ENCODE measurements around the gene MORN1. TPM values are rescaled to one million over a fixed set of nuclear protein-coding genes. Genes with fewer than 3 reads are reported as not detected.

The MORN1 gene
- total RNA-seq, 1 experiment from 2014 or later = 12.7 TPM

DNA sequence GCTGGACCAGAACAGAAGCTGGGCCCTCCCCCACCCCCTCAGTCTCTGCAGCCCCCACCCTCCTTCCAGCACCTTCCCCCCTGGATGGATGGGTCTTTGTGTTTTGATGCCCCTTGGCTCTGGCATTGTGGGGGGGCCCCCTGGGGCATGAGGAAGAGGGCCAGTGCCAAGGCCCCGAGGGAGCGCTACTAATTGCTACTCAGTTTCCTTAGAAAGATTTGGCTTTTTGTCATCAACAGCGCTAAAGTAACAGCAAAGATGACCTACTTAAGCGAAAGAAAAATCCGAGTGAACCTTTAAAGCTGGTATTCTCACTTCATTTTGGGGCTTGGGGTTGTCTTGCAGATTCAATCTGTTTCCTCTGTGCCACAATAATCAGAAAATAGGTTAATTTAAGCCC is 99.8 kb downstream of the MORN1 start:
- H3K4me3 ChIP-seq (ENCODE audit: insufficient read depth, low read depth, low read length) = no peak overlapping the region
- H3K36me3 ChIP-seq (replicated peaks; ENCODE audit: control insufficient read depth, insufficient read depth, low read length) = no peaks in the 10 kb centered on the region
- no peak for DNase-seq
- no peaks in the 10 kb centered on the region for H3K27me3 ChIP-seq (ENCODE audit: control insufficient read depth, insufficient read depth, low read length)

DNA sequence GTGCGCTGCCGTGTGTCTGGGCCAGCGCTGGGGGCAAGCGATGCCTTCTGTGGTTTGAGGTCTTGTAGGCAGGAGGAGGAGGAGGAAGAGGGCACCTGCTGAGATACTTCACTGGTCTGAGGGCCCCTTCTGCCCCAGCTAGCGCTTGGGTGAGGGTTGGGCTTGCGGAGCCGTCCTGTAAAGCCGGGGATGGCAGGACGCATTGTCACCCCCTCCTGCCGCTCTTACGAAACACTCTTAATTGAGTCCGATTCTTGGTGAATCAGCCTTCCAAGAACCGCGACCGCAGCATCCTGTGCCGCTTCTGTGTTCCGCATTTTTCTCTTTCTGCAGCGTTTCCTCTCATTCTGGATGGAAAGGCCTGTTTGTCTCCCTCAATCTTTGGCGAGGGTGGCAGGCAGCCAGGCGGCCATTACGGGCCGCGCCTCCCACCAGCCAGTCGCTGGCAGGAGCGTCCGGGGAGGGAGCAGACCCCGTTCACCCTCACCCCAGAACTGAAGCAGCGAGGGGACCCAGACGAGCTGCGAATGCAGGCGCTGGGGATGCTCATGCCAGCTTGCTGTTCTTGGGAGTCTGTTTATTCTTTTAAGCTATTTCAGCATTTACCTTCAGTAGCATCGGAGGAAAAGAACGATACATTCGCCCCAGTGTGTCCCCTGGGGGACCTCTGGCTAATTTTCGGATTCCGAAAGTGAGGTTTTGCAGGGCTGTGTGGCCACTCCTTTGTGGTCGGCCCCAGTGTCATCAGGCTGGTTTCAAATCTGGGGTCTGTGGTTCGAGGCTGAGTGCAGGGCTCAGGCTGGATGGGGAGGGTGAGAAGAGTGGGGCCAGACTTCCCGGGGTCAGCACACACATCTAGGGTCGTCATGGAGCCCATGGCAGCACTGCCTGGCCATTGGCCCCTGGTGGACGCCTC is 100.5 kb downstream of the MORN1 start:
- no peaks in the 10 kb centered on the region for H3K36me3 ChIP-seq (replicated peaks; ENCODE audit: control insufficient read depth, insufficient read depth, low read length)
- no peak for DNase-seq
- no peaks in the 10 kb centered on the region for H3K27me3 ChIP-seq (ENCODE audit: control insufficient read depth, insufficient read depth, low read length)
- H3K4me3 ChIP-seq (ENCODE audit: insufficient read depth, low read depth, low read length) = no peak overlapping the region

DNA sequence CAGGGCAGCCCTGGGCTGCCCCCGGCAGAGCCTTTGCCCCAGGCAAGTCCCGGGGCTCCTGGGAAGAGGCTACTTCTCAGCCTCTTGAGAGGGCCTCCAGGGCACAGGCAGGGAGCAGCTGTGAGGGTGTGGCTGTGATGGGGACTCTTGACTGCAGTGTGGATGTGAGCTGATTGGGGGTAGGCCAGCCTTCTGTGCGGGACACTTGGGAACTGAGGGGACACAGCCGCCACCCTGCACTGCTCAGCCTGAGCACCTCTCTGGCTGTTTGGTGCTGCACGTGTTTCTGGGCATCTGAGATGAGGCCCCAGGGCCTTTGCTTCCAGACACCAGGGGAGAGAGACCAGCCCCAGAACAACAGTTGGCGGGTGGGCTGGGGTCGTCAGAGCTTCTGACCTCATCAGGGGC is 101.2 kb downstream of the MORN1 start:
- Histone ChIP-seq H3K27me3 (ENCODE audit: control insufficient read depth, insufficient read depth, low read length) (no peaks in the 10 kb centered on the region), H3K36me3 (replicated peaks; ENCODE audit: control insufficient read depth, insufficient read depth, low read length) (no peaks in the 10 kb centered on the region), H3K4me3 (ENCODE audit: insufficient read depth, low read depth, low read length) (no peak overlapping the region)
- no peak for DNase-seq

DNA sequence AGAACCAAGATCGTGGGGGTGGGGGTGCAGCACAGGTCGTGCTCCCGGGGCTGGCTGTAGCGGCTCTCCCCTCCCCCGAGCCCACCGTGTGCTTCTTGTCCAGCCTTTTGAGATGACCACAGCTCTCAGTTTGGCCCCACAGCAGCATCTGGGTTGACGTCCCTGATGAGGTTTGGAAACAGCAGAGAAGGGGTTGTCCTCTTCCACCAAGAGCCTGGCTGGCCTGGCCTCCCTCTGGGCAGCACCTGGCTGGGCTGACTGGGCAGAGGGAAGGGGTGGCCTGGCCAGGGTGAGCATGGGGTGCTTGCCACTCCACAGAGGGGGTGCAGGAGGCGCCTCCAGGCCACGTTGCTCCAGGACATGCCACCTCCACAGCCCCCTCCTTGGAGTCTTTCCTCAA is 101.7 kb downstream of the MORN1 start:
- DNase-seq = no peak
- Histone ChIP-seq H3K4me3 (ENCODE audit: insufficient read depth, low read depth, low read length) (no peak overlapping the region), H3K36me3 (replicated peaks; ENCODE audit: control insufficient read depth, insufficient read depth, low read length) (no peaks in the 10 kb centered on the region), H3K27me3 (ENCODE audit: control insufficient read depth, insufficient read depth, low read length) (no peaks in the 10 kb centered on the region)

DNA sequence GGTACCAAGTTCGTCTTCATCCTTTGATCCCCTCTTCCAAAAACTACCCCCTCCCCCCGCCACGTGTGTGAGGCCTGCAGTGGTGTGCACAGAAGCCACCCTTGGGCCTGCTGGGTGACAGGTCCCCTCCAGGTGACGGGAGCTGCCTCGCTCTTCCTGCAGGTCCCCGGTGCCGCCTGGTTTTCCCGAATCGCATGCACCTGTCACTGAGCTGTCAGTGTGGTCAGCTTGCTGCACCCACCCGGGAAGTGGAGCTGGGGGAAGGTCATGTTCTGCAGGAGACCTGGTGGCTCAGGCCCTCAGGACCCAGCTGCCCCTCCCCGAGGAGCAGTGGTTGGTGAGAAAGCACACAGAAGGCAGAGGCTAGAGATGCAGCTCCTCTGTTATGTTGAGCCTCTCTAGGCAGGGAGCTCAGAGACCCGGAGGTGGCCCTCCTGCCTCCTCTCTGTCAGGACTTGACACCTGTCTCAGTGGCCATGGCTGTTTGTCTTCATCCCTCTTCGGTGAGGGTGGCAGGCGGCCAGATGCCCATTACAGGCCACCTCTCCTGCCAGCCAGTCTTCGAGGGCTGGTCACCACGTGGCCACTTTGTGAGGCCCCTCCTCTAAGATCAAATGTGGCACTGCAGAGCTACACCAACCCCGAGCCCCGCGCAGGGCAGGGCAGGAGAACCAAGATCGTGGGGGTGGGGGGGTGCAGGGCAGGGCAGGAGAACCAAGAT is 102.4 kb downstream of the MORN1 start:
- DNase-seq = no peak
- no peaks in the 10 kb centered on the region for H3K36me3 ChIP-seq (replicated peaks; ENCODE audit: control insufficient read depth, insufficient read depth, low read length)
- no peaks in the 10 kb centered on the region for H3K27me3 ChIP-seq (ENCODE audit: control insufficient read depth, insufficient read depth, low read length)
- H3K4me3 ChIP-seq (ENCODE audit: insufficient read depth, low read depth, low read length) = no peak overlapping the region

DNA sequence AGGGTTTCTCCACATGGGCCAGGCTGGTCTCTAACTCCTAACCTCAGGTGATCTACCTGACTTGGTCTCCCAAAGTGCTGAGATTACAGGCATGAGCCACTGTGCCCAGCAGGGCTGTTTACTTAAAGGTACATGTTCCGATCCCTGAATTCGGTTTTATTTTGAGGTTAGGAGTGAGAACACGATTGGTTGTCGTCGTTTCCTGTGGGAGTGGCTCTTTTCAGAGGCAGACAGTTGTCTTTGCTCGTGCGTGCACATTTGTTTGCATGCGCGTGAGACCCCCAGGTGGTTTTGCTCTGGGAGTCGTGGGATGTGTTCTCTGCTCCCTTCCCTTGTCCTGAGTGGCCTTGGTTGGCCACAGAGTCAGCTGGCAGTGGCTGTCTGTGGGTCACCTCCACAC is 103.0 kb downstream of the MORN1 start:
- H3K27me3 ChIP-seq (ENCODE audit: control insufficient read depth, insufficient read depth, low read length) = no peaks in the 10 kb centered on the region
- H3K4me3 ChIP-seq (ENCODE audit: insufficient read depth, low read depth, low read length) = no peak overlapping the region
- H3K36me3 ChIP-seq (replicated peaks; ENCODE audit: control insufficient read depth, insufficient read depth, low read length) = no peaks in the 10 kb centered on the region
- DNase-seq = no peak

DNA sequence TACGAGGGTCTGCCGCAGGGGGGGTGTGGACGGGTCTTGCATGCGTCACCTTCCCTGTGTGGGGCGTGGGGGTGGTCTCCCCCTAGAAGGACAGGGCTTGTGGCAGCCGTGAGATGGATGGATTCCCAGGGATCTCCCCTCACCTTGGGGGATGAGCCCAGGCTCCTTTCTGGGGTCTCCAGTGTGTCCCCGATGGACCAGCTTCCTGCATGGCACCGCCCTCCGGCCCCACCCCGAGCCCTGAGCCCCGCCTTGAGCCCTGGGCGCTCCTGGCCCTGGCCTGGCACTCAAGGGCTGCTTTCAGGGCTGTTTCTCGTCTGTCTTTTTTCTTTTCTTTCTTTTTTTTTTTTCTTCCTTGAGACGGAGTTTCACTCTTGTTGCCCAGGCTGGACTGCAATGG is 103.7 kb downstream of the MORN1 start:
- Histone ChIP-seq H3K36me3 (replicated peaks; ENCODE audit: control insufficient read depth, insufficient read depth, low read length) (no peaks in the 10 kb centered on the region), H3K27me3 (ENCODE audit: control insufficient read depth, insufficient read depth, low read length) (no peaks in the 10 kb centered on the region), H3K4me3 (ENCODE audit: insufficient read depth, low read depth, low read length) (no peak overlapping the region)
- no peak for DNase-seq

DNA sequence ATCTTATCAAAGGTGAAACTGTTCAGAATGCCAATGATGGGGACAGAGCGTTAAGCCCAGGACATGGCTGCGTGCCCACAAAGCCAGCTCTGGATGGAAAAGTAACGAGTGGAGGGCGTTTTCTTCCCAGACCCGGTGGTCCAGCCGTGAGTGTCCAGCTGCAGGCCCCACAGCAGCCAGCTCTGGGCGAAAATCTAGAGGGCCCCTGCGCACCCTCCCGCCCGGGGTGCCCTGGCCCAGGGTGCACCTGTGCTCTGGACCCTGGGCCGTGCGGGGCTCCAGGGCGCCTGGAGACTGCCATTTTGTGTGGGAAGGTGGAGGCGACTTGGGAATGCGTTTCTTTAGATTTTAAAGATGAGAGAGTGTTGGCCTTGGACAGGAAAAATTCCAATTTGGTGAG is 104.4 kb downstream of the MORN1 start:
- Histone ChIP-seq H3K27me3 (ENCODE audit: control insufficient read depth, insufficient read depth, low read length) (no peaks in the 10 kb centered on the region), H3K4me3 (ENCODE audit: insufficient read depth, low read depth, low read length) (no peak overlapping the region), H3K36me3 (replicated peaks; ENCODE audit: control insufficient read depth, insufficient read depth, low read length) (no peaks in the 10 kb centered on the region)
- DNase-seq = no peak

DNA sequence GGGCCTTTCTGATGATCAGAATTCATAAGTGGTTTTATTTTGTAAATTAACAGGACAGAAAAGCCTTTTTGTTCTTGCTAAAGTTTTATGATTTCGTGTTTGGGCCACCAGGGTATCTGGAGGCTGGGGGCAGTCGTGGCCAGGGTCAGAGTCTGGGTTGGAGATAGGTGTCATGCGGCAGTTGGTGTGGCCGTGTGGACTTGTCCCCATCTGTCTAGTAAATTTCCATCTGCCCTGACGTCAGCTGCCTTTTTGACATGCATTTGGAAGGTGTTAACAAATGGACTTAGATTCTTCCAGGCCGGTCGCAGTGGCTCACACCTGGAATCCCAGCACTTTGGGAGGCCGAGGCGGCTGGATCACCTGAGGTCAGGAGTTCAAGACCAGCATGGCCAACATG is 106.4 kb downstream of the MORN1 start:
- DNase-seq = no peak
- Histone ChIP-seq H3K36me3 (replicated peaks; ENCODE audit: control insufficient read depth, insufficient read depth, low read length) (no peaks in the 10 kb centered on the region), H3K4me3 (ENCODE audit: insufficient read depth, low read depth, low read length) (no peak overlapping the region), H3K27me3 (ENCODE audit: control insufficient read depth, insufficient read depth, low read length) (no peaks in the 10 kb centered on the region)

DNA sequence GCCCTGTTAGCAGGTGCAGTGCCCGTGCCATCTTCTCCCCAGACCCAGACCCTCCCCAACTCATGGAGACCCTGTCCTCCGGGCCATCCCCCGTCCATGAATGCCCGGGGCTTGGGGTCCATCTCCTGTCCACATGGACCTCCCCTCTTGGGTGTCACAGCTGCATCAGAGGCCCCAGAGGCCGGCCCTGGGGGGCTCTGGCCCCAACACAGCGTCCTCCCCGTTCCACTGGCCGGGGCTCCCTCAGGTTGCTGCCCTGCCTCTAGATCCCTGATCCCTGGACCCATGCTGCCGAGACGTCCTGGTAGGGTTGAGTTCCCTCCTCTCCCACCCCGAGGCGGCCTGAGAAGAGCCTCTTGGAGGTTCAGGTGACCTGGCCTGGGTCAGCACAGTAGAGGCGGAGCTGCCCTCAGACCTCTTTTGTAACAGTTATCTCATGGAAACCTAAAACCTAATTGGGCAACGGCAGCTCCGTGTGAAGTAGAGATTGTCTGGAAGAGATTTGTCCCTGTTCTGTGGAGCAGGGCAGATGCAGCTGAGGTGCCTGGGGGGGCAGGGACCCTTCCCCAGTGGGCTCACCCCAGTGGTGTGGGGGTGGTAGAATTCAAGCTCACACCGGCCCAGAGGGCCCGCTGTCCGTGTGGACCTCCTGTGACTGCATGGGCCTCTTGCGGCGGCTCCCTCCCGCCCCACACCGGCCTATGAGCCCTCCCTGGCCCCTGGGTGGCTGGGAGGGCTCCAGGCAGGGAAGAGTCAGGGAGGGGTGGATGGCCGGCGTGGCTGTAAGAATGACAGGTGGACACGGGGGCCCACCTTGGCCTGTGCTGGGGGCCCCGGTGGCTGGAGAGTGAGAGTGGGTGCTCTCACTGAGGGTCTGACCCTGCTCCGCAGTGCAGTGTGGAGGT is 107.1 kb downstream of the MORN1 start:
- Histone ChIP-seq H3K4me3 (ENCODE audit: insufficient read depth, low read depth, low read length) (no peak overlapping the region), H3K36me3 (replicated peaks; ENCODE audit: control insufficient read depth, insufficient read depth, low read length) (no peaks in the 10 kb centered on the region), H3K27me3 (ENCODE audit: control insufficient read depth, insufficient read depth, low read length) (no peaks in the 10 kb centered on the region)
- DNase-seq = no peak

DNA sequence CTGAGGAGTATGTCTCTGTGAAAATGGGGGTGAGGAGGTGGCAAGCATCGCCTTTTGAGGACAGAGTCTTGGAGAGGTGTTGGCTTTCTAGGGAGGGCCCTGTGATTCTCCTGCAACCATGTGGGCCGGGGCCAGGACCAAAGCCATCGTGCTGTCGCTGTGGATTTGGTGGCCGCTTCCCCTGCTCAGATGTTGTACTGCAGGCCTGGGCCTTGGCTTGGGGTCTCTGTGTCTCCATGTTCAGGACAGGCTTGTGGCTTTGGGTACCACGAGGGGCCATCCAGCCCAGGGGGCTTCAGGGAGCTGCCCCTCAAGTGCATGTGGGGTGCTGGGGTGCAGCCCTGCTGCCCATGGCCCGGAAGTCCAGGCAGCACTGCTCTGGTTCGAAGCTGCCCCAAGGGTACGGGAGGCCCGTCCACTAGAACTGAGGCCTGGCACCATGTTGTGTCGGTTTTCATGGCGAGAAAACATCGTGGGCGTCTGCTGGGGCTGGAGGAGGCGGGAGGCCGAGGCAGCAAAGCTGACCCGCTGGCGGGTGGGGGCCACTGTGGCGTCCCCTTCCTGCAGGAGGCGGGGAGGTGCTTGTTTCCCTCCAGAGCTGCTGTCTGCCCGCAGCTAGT is 107.9 kb downstream of the MORN1 start:
- Histone ChIP-seq H3K4me3 (ENCODE audit: insufficient read depth, low read depth, low read length) (no peak overlapping the region), H3K36me3 (replicated peaks; ENCODE audit: control insufficient read depth, insufficient read depth, low read length) (no peaks in the 10 kb centered on the region), H3K27me3 (ENCODE audit: control insufficient read depth, insufficient read depth, low read length) (no peaks in the 10 kb centered on the region)
- no peak for DNase-seq

DNA sequence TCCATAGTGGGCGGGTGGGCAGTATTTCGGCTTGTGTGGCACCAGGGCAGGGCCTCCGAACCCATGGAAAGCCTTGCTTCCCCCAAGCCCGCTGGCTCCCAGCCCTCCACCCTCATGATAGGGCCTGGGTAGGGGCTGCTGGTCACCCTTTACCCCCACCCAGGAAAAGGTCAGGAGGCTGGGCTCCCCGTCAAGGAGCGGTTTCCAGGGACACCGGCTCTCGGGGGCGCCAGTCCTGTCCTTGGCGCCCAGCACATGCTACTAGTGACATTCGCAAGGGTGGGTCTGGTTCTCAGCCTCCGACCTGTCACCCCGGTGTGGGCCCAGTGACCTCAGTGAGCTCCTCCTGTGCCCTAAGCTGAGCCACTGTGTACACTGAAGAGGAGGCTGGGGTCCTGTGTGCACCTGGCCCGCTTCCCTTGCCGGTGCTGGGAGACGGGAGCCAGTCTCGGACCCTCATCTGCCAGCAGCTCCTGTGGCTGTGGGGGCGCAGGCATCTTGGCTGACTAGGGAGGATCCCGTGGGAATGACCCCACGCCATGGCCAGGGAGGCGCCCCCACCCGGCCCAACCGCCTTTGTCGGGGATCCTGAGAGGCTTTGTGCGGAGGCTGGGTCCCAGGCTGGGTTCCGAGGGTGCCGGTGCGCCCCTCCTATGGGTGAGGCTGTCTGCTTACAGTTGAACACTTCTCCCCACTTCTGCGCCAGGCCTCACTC is 108.6 kb downstream of the MORN1 start:
- peaks cover 1% of the 10 kb centered on the region for H3K36me3 ChIP-seq (replicated peaks; ENCODE audit: control insufficient read depth, insufficient read depth, low read length)
- no peak for DNase-seq
- H3K4me3 ChIP-seq (ENCODE audit: insufficient read depth, low read depth, low read length) = no peak overlapping the region
- H3K27me3 ChIP-seq (ENCODE audit: control insufficient read depth, insufficient read depth, low read length) = no peaks in the 10 kb centered on the region

DNA sequence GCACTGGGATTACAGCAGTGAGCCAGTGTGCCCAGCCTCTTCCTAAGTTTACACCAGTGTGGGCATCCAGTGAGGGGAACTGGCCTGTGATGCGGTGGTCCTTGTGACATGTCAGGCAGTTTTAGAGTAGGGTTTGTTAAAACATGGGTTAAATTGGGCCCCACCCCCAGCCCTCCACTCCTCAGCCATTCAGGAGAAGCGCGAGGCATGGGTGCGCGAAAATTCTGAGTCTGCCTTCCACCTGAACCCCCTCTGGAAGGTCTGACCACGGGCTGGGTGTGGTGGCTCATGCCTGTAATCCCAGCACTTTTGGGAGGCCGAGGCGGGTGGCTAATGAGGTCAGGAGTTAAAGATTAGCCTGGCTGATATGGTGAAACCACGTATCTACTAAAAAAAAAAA is 111.5 kb downstream of the MORN1 start:
- no peak for DNase-seq
- no peaks in the 10 kb centered on the region for H3K27me3 ChIP-seq (ENCODE audit: control insufficient read depth, insufficient read depth, low read length)
- H3K4me3 ChIP-seq (ENCODE audit: insufficient read depth, low read depth, low read length) = no peak overlapping the region
- H3K36me3 ChIP-seq (replicated peaks; ENCODE audit: control insufficient read depth, insufficient read depth, low read length) = peaks cover 5% of the 10 kb centered on the region

DNA sequence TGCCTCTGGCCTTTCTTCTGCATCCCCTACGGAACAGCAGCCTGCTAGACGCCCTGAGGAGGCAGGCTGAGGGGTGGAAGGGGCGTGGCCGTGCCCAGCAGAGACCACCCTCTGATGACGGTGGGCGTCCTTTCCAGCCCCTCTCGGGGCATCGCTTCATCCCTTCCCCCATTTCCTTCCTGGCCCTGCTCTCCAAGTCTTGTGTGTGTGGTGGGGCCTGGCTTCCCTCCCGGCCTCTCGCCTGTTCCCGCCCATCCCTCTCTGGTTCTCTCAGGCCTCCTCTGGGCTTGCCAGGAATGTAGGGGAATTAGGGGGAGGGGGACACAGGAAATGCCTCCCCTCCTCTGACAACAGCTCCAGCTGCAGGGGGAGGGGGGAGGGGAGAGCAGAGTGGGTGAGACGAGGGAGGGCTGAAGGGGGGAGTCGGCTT is 112.1 kb downstream of the MORN1 start:
- peak; percentile 98 for DNase-seq
- Histone ChIP-seq H3K4me3 (ENCODE audit: insufficient read depth, low read depth, low read length) (no peak overlapping the region), H3K36me3 (replicated peaks; ENCODE audit: control insufficient read depth, insufficient read depth, low read length) (peaks cover 5% of the 10 kb centered on the region), H3K27me3 (ENCODE audit: control insufficient read depth, insufficient read depth, low read length) (no peaks in the 10 kb centered on the region)
